Spleen (tissue), 7 donors: Measurements from ENCODE around the gene POGZ.

Source experiments
- POLR2A ChIP-seq, 3 donors: fragments of 450-650 bp; IDR thresholded peaks; one replicate each; pipeline ENCODE4 v1.5.1; 2017; ENCODE audit warnings: antibody characterized with exemption in 3 of 3, mild to moderate bottlenecking in 1 of 3
- POLR2AphosphoS5 ChIP-seq, 3 donors: sonication (generic); formaldehyde crosslinking; IDR thresholded peaks; one replicate each; pipeline ENCODE4 v1.5.1; 2017; ENCODE audit warnings: antibody characterized with exemption in 3 of 3
- TF ChIP-seq, protein P1 (sequence below), 11 experiments: fragments of 200-600 bp in 7 of 11; fragments of 450-650 bp in 4 of 11; sonication (generic) in 4 of 11; IDR thresholded peaks in 8 of 11; conservative IDR thresholded peaks in 3 of 11; 1 replicate in 7 of 11; 2 replicates in 4 of 11; pipeline versions ENCODE4 v1.4.0 to v1.8.0; 2016 to 2021; ENCODE audit warnings: antibody characterized with exemption in 11 of 11, inconsistent platforms in 4 of 11, mild to moderate bottlenecking in 1 of 11
- donor health status: DM: no; HTN: no; CAD: no; lungs with moderate emphysema.
- donor health status: DM: no; HTN: no; CAD: no.
- donor health status: DM: no; HTN: no; CAD: no.

GRCh38 chr1:151406176-151406575 is 53.1 kb downstream of the POGZ start:
- TF ChIP-seq, protein P1, sequence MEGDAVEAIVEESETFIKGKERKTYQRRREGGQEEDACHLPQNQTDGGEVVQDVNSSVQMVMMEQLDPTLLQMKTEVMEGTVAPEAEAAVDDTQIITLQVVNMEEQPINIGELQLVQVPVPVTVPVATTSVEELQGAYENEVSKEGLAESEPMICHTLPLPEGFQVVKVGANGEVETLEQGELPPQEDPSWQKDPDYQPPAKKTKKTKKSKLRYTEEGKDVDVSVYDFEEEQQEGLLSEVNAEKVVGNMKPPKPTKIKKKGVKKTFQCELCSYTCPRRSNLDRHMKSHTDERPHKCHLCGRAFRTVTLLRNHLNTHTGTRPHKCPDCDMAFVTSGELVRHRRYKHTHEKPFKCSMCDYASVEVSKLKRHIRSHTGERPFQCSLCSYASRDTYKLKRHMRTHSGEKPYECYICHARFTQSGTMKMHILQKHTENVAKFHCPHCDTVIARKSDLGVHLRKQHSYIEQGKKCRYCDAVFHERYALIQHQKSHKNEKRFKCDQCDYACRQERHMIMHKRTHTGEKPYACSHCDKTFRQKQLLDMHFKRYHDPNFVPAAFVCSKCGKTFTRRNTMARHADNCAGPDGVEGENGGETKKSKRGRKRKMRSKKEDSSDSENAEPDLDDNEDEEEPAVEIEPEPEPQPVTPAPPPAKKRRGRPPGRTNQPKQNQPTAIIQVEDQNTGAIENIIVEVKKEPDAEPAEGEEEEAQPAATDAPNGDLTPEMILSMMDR (IDR thresholded peaks at IDR 0.05 in 8 of 11, conservative IDR thresholded peaks at IDR 0.05 in 3 of 11): no peak
- TF ChIP-seq POLR2A (IDR thresholded peaks at IDR 0.05): no peak
- no peak for TF ChIP-seq POLR2AphosphoS5 (IDR thresholded peaks at IDR 0.05)
